DND-41 (cell line): ENCODE data around the gene PLEK.

ENCODE experiments used
- ATAC-seq: fragments of 200-7000 bp; cut with Tn5 transposase; 3 replicates; pipeline ENCODE4 v1.9.1; 2021; ENCODE audit warnings: low read depth; ENCODE audit not compliant: insufficient read depth
- DNase-seq: peaks from one replicate; pipeline ENCODE4 v3.0.0-alpha.2; 2020
- H2AFZ ChIP-seq: 2 replicates; pipeline ENCODE4 v1.6.0; 2012; ENCODE audit warnings: low read depth, low read length
- H3K27ac ChIP-seq: 2 replicates; pipeline ENCODE4 v1.5.1; 2012; ENCODE audit warnings: low read length, inconsistent platforms
- H3K27me3 ChIP-seq: fragments of 200-600 bp; sonication (generic); 2 replicates; pipeline ENCODE4 v1.6.0; 2012; ENCODE audit warnings: low read length, mild to moderate bottlenecking, inconsistent platforms; ENCODE audit not compliant: insufficient read depth, poor library complexity
- H3K36me3 ChIP-seq: 2 replicates; pipeline ENCODE4 v1.5.1; 2012; ENCODE audit warnings: low read length, inconsistent platforms; ENCODE audit not compliant: insufficient read depth
- H3K4me1 ChIP-seq: 2 replicates; pipeline ENCODE4 v1.5.1; 2012; ENCODE audit warnings: mild to moderate bottlenecking, low read length; ENCODE audit not compliant: insufficient read depth
- H3K4me2 ChIP-seq: 2 replicates; pipeline ENCODE4 v1.6.0; 2012; ENCODE audit warnings: mild to moderate bottlenecking, moderate library complexity, low read length, inconsistent platforms; ENCODE audit not compliant: insufficient read depth
- H3K4me3 ChIP-seq, 2 experiments: fragments of 200-600 bp in 1 of 2; shearing (Covaris generic) in 1 of 2; 2 replicates each; pipeline ENCODE4 v1.5.1; 2012 to 2016; ENCODE audit warnings: inconsistent platforms in 2 of 2, low read length in 2 of 2, mild to moderate bottlenecking in 2 of 2, low read depth in 1 of 2, moderate library complexity in 1 of 2
- H3K79me2 ChIP-seq: 2 replicates; pipeline ENCODE4 v1.6.0; 2012; ENCODE audit warnings: low read length, inconsistent platforms; ENCODE audit not compliant: insufficient read depth
- H3K9ac ChIP-seq: 2 replicates; pipeline ENCODE4 v1.6.0; 2012; ENCODE audit warnings: low read depth, mild to moderate bottlenecking, inconsistent platforms, low read length, moderate library complexity
- H3K9me3 ChIP-seq: 2 replicates; pipeline ENCODE4 v1.5.1; 2012; ENCODE audit warnings: low read length, moderate library complexity, mild to moderate bottlenecking, inconsistent platforms; ENCODE audit not compliant: insufficient read depth, severe bottlenecking
- H4K20me1 ChIP-seq: 2 replicates; pipeline ENCODE4 v1.6.0; 2012; ENCODE audit warnings: low read length; ENCODE audit not compliant: insufficient read depth
- CTCF ChIP-seq: IDR thresholded peaks from 2 replicates; pipeline ENCODE4 v1.5.1; 2012; ENCODE audit warnings: borderline replicate concordance, low read length, moderate library complexity, mild to moderate bottlenecking; ENCODE audit not compliant: poor library complexity, severe bottlenecking; ENCODE audit errors: extremely low read depth
- EZH2 ChIP-seq: IDR thresholded peaks from 3 replicates; pipeline ENCODE4 v1.6.1; 2012; ENCODE audit warnings: borderline replicate concordance, low read depth, mild to moderate bottlenecking, moderate library complexity, low read length, inconsistent platforms; ENCODE audit not compliant: severe bottlenecking

PLEK gene

GRCh38 chr2:68414452-68414851 lies 49.4 kb downstream of the PLEK start:
- Histone ChIP-seq H2AFZ (no peak overlapping the region), H3K4me3 (no peak overlapping the region), H3K9ac (no peak overlapping the region), H3K36me3 (no peaks in the 10 kb centered on the region), H3K79me2 (no peaks in the 10 kb centered on the region), H3K4me1 (peaks cover 18% of the 10 kb centered on the region), H4K20me1 (no peaks in the 10 kb centered on the region), H3K27me3 (no peaks in the 10 kb centered on the region), H3K4me2 (no peak overlapping the region), H3K27ac (no peak overlapping the region), H3K9me3 (no peaks in the 10 kb centered on the region)
- DNase-seq (no peak), ATAC-seq (no peak)
- no peak for TF ChIP-seq EZH2
- TF ChIP-seq CTCF: no peak

GRCh38 chr2:68414876-68415275 lies 49.8 kb downstream of the PLEK start:
- TF ChIP-seq EZH2: no peak
- TF ChIP-seq CTCF: no peak
- peaks cover 23% of the 10 kb centered on the region for H3K4me1 ChIP-seq
- no peak for ATAC-seq

GRCh38 chr2:68415521-68415920 lies 50.4 kb downstream of the PLEK start:
- no peak for ATAC-seq

More at GRCh38 chr2:68414876-68415275, 49.8 kb downstream of the PLEK start:
- no peaks in the 10 kb centered on the region for H4K20me1 ChIP-seq
- no peaks in the 10 kb centered on the region for H3K9me3 ChIP-seq
- no peak overlapping the region for H3K9ac ChIP-seq
- no peak overlapping the region for H3K4me2 ChIP-seq
- H3K27me3 ChIP-seq: no peaks in the 10 kb centered on the region
- H3K79me2 ChIP-seq: no peaks in the 10 kb centered on the region
- no peaks in the 10 kb centered on the region for H3K36me3 ChIP-seq
- H3K4me3 ChIP-seq: no peak overlapping the region
- H2AFZ ChIP-seq: no peak overlapping the region
- no peak for DNase-seq
- H3K27ac ChIP-seq: no peak overlapping the region

More at GRCh38 chr2:68415521-68415920, 50.4 kb downstream of the PLEK start:
- Histone ChIP-seq H3K4me1 (peaks cover 29% of the 10 kb centered on the region), H3K36me3 (no peaks in the 10 kb centered on the region), H3K4me3 (no peak overlapping the region), H3K4me2 (no peak overlapping the region), H2AFZ (no peak overlapping the region), H4K20me1 (no peaks in the 10 kb centered on the region), H3K27ac (no peak overlapping the region), H3K27me3 (no peaks in the 10 kb centered on the region), H3K79me2 (no peaks in the 10 kb centered on the region), H3K9ac (no peak overlapping the region), H3K9me3 (no peaks in the 10 kb centered on the region)
- no peak for TF ChIP-seq EZH2
- no peak for TF ChIP-seq CTCF
- no peak for DNase-seq
